HCT116 (cell line): ENCODE data around the gene DIP2A. TPM values are rescaled to one million over a fixed set of nuclear protein-coding genes. Genes with fewer than 3 reads are reported as not detected.

Experiments used
- ATAC-seq: fragments of 200-7000 bp; cut with Tn5 transposase; 2 replicates; pipeline ENCODE4 v1.9.1; 2020; ENCODE audit warnings: mild to moderate bottlenecking, moderate library complexity
- BruUV-seq: library from RNA; stranded (reverse); fragments of 400-500 nt; replicated peaks from 2 replicates; lab custom pipeline; 2021; lab: Mats Ljungman, UMichigan
- CTCF ChIA-PET: fragments of 300-600 bp; sonication (Branson Sonifier 250); formaldehyde crosslinking; loops from one replicate; lab custom pipeline; 2021; ENCODE audit warnings: antibody characterized with exemption; lab: Charles Lee
- POLR2A ChIA-PET: fragments of 300-600, 350-600 bp; sonication (Branson Sonifier 250); formaldehyde crosslinking; loops from one replicate; lab custom pipeline; 2021; ENCODE audit warnings: antibody characterized with exemption; lab: Charles Lee
- RAD21 ChIA-PET, 2 experiments: fragments of 300-600 bp; sonication (Branson Sonifier 250); formaldehyde crosslinking; loops; one replicate each; lab custom pipeline; 2023; ENCODE audit warnings: low total read pairs in 2 of 2; ENCODE audit not compliant: uncharacterized antibody in 2 of 2, unreplicated experiment in 2 of 2, low non-redundant PET in 1 of 2; lab: Charles Lee
- DNase-seq: peaks from one replicate; pipeline ENCODE4 v3.0.0-alpha.2; 2010; ENCODE audit warnings: low read depth, low spot score
- H2AFZ ChIP-seq: fragments of 200-600 bp; shearing (Covaris generic), sonication (generic); 2 replicates; pipeline ENCODE4 v1.6.1; 2017; ENCODE audit warnings: low read depth, mixed run types, mixed read lengths, antibody characterized with exemption, low read length; ENCODE audit not compliant: poor library complexity, severe bottlenecking
- H3K27ac ChIP-seq: 2 replicates; pipeline ENCODE4 v1.5.1; 2012; ENCODE audit warnings: low read depth, low read length
- H3K27me3 ChIP-seq: fragments of 200-600 bp; sonication (generic); 2 replicates; pipeline ENCODE4 v1.6.1; 2016; ENCODE audit warnings: mixed run types, low read length, mixed read lengths; ENCODE audit not compliant: insufficient read depth
- H3K36me3 ChIP-seq, 2 experiments: fragments of 200-500 bp in 1 of 2; fragments of 200-600 bp in 1 of 2; sonication (Bioruptor generic) in 1 of 2; sonication (generic) in 1 of 2; 2 replicates each; pipeline versions ENCODE4 v1.5.1 to v1.6.1; 2014 to 2016; ENCODE audit warnings: low read length in 2 of 2, inconsistent platforms in 1 of 2, mixed read lengths in 1 of 2, mixed run types in 1 of 2; ENCODE audit not compliant: insufficient read depth in 2 of 2, control insufficient read depth in 1 of 2
- H3K4me1 ChIP-seq, 2 experiments: fragments of 200-600 bp in 1 of 2; sonication (generic) in 1 of 2; 2 replicates each; pipeline versions ENCODE4 v1.5.1 to v1.6.1; 2012 to 2017; ENCODE audit warnings: low read length in 2 of 2, inconsistent platforms in 1 of 2, mild to moderate bottlenecking in 1 of 2, mixed read lengths in 1 of 2, mixed run types in 1 of 2, moderate library complexity in 1 of 2; ENCODE audit not compliant: insufficient read depth in 2 of 2, control insufficient read depth in 1 of 2
- H3K4me2 ChIP-seq: fragments of 200-600 bp; sonication (generic); 2 replicates; pipeline ENCODE4 v1.6.1; 2017; ENCODE audit warnings: mixed run types, low read length, mixed read lengths
- H3K4me3 ChIP-seq, 2 experiments: fragments of 200-600 bp in 1 of 2; sonication (generic) in 1 of 2; replicated peaks in 1 of 2; 2 replicates each; pipeline ENCODE4 v1.5.1; 2011 to 2016; ENCODE audit warnings: low read length in 2 of 2, control low read depth in 1 of 2, low read depth in 1 of 2, mild to moderate bottlenecking in 1 of 2, mixed read lengths in 1 of 2, mixed run types in 1 of 2
- H3K79me2 ChIP-seq: fragments of 200-600 bp; sonication (generic); 2 replicates; pipeline ENCODE4 v1.6.1; 2017; ENCODE audit warnings: mild to moderate bottlenecking, mixed run types, low read length, moderate library complexity, mixed read lengths; ENCODE audit not compliant: insufficient read depth
- H3K9ac ChIP-seq: fragments of 200-600 bp; sonication (generic); 2 replicates; pipeline ENCODE4 v1.6.1; 2016; ENCODE audit warnings: low read length, mixed read lengths
- H3K9me2 ChIP-seq: fragments of 200-600 bp; sonication (generic), shearing (Covaris generic); 2 replicates; pipeline ENCODE4 v1.6.1; 2017; ENCODE audit warnings: mixed run types, mild to moderate bottlenecking, moderate library complexity; ENCODE audit not compliant: insufficient read depth
- H3K9me3 ChIP-seq, 2 experiments: fragments of 200-500 bp in 1 of 2; fragments of 200-600 bp in 1 of 2; sonication (Bioruptor generic) in 1 of 2; sonication (generic) in 1 of 2; 2 replicates each; pipeline ENCODE4 v1.6.1; 2014 to 2017; ENCODE audit warnings: low read length in 2 of 2, mixed read lengths in 2 of 2, inconsistent platforms in 1 of 2, low read depth in 1 of 2, mild to moderate bottlenecking in 1 of 2, mixed run types in 1 of 2, moderate library complexity in 1 of 2; ENCODE audit not compliant: control insufficient read depth in 1 of 2, insufficient read depth in 1 of 2
- H4K20me1 ChIP-seq: fragments of 200-600 bp; sonication (generic), shearing (Covaris generic); 2 replicates; pipeline ENCODE4 v1.6.1; 2017; ENCODE audit warnings: mixed run types, mild to moderate bottlenecking, moderate library complexity; ENCODE audit not compliant: insufficient read depth
- CEBPB ChIP-seq: IDR thresholded peaks from 2 replicates; pipeline ENCODE4 v1.6.1; 2012; ENCODE audit warnings: low read depth
- ELF1 ChIP-seq: IDR thresholded peaks from 2 replicates; pipeline ENCODE4 v1.6.1; 2012; ENCODE audit warnings: low read depth, borderline replicate concordance
- EZH2 ChIP-seq: fragments of 200-600 bp; sonication (generic); IDR thresholded peaks from 2 replicates; pipeline ENCODE4 v1.6.1; 2017; ENCODE audit warnings: antibody characterized with exemption, mixed run types
- FOSL1 ChIP-seq: IDR thresholded peaks from 2 replicates; pipeline ENCODE4 v1.6.1; 2012; ENCODE audit warnings: low read depth
- JUND ChIP-seq: IDR thresholded peaks from 2 replicates; pipeline ENCODE4 v1.6.1; 2012
- POLR2AphosphoS5 ChIP-seq: IDR thresholded peaks from 2 replicates; pipeline ENCODE4 v1.6.1; 2011; ENCODE audit warnings: mild to moderate bottlenecking, low read depth, low read length, moderate library complexity
- SIN3A ChIP-seq: IDR thresholded peaks from 2 replicates; pipeline ENCODE4 v1.6.1; 2012; ENCODE audit warnings: low read depth
- SP1 ChIP-seq: IDR thresholded peaks from 2 replicates; pipeline ENCODE4 v1.6.1; 2012; ENCODE audit warnings: low read depth
- YY1 ChIP-seq: IDR thresholded peaks from 2 replicates; pipeline ENCODE4 v1.6.1; 2011; ENCODE audit warnings: low read length, low read depth, moderate library complexity, mild to moderate bottlenecking; ENCODE audit not compliant: insufficient replicate concordance; ENCODE audit errors: extremely low read depth
- ZFX ChIP-seq: fragments of 450-650 bp; IDR thresholded peaks from 2 replicates; pipeline ENCODE4 v1.6.1; 2017
- ZNF274 ChIP-seq: fragments of 200-500 bp; sonication (Bioruptor generic); IDR thresholded peaks from 2 replicates; pipeline ENCODE4 v1.6.1; 2014; ENCODE audit warnings: mild to moderate bottlenecking, low read depth, low read length, inconsistent platforms
- intact Hi-C: fragments of 100-400 bp; cut with micrococcal nuclease; formaldehyde crosslinking; loops from 2 replicates; pipeline ENCODE4 v1.10.0; 2022
- total RNA-seq: library from RNA; stranded (reverse); gene quantifications from one replicate; pipeline ENCODE4 v1.2.1, GENCODE V29; 2021; ENCODE audit not compliant: unreplicated experiment
- TF ChIP-seq, protein P1 (sequence below): IDR thresholded peaks from 2 replicates; pipeline ENCODE4 v1.6.1; 2012
- TF ChIP-seq, protein P2 (sequence below): IDR thresholded peaks from 2 replicates; pipeline ENCODE4 v1.6.1; 2012; ENCODE audit warnings: low read depth
- TF ChIP-seq, protein P3 (sequence below): IDR thresholded peaks from 2 replicates; pipeline ENCODE4 v1.6.1; 2011; ENCODE audit warnings: mild to moderate bottlenecking, low read length, moderate library complexity; ENCODE audit not compliant: insufficient replicate concordance; ENCODE audit errors: extremely low read depth
- TF ChIP-seq, protein P4 (sequence below), 3 experiments: fragments of 200-600 bp in 1 of 3; sonication (generic) in 1 of 3; IDR thresholded peaks in 2 of 3; conservative IDR thresholded peaks in 1 of 3; 2 replicates each; pipeline ENCODE4 v1.5.1; 2012 to 2017; ENCODE audit warnings: low read depth in 2 of 3, low read length in 2 of 3, antibody characterized with exemption in 1 of 3, borderline replicate concordance in 1 of 3, control low read depth in 1 of 3, mild to moderate bottlenecking in 1 of 3, mixed read lengths in 1 of 3, mixed run types in 1 of 3, moderate library complexity in 1 of 3; ENCODE audit not compliant: insufficient read depth in 1 of 3

DIP2A gene
- total RNA-seq, 1 experiment from 2014 or later = 39.9 TPM

DNA sequence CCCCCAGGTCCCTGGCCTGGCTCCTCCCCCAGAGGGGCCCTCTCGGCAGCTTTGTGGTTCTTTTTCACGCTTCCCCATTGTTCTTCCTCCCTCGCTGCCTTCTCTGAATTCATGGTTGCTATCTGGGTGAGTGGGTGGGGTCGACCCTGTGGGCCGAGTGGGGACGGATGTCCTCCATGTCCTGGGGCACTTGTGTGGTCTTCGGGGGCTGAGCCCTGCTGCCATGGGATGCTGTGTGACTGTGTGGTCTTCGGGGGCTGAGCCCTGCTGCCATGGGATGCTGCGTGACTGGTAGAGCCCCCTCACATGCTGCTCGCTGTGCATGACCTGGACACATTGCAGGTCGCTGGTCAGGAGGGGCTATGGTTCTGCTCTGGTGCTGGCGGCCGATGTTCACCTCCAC is 21.6 kb upstream of the DIP2A start:
- Histone ChIP-seq H3K27me3 (no peaks in the 10 kb centered on the region), H4K20me1 (no peaks in the 10 kb centered on the region), H3K9me3 (no peaks in the 10 kb centered on the region), H3K36me3 (peaks cover 19 to 32% of the 10 kb centered on the region in 2 experiments; a peak in 3 of 4 replicates), H3K4me2 (no peak overlapping the region), H2AFZ (no peak overlapping the region), H3K4me1 (no peaks in the 10 kb centered on the region), H3K27ac (no peak overlapping the region), H3K4me3 (no peak overlapping the region), H3K9ac (no peak overlapping the region), H3K9me2 (no peaks in the 10 kb centered on the region), H3K79me2 (no peaks in the 10 kb centered on the region)
- no peak for ATAC-seq
- intact Hi-C loops = no loop called here
- DNase-seq = no peak
- ChIA-PET CTCF (no interaction called here), RAD21 (no interaction called here), POLR2A (no interaction called here)
- TF ChIP-seq SP1 = no peak
- no peak for TF ChIP-seq JUND
- no peak for TF ChIP-seq EZH2
- TF ChIP-seq FOSL1 = no peak
- no peak for TF ChIP-seq ZNF274
- TF ChIP-seq, protein P1, sequence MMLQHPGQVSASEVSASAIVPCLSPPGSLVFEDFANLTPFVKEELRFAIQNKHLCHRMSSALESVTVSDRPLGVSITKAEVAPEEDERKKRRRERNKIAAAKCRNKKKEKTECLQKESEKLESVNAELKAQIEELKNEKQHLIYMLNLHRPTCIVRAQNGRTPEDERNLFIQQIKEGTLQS = no peak
- no peak for TF ChIP-seq ZFX
- TF ChIP-seq SIN3A = no peak
- TF ChIP-seq, protein P2, sequence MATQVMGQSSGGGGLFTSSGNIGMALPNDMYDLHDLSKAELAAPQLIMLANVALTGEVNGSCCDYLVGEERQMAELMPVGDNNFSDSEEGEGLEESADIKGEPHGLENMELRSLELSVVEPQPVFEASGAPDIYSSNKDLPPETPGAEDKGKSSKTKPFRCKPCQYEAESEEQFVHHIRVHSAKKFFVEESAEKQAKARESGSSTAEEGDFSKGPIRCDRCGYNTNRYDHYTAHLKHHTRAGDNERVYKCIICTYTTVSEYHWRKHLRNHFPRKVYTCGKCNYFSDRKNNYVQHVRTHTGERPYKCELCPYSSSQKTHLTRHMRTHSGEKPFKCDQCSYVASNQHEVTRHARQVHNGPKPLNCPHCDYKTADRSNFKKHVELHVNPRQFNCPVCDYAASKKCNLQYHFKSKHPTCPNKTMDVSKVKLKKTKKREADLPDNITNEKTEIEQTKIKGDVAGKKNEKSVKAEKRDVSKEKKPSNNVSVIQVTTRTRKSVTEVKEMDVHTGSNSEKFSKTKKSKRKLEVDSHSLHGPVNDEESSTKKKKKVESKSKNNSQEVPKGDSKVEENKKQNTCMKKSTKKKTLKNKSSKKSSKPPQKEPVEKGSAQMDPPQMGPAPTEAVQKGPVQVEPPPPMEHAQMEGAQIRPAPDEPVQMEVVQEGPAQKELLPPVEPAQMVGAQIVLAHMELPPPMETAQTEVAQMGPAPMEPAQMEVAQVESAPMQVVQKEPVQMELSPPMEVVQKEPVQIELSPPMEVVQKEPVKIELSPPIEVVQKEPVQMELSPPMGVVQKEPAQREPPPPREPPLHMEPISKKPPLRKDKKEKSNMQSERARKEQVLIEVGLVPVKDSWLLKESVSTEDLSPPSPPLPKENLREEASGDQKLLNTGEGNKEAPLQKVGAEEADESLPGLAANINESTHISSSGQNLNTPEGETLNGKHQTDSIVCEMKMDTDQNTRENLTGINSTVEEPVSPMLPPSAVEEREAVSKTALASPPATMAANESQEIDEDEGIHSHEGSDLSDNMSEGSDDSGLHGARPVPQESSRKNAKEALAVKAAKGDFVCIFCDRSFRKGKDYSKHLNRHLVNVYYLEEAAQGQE = no peak
- TF ChIP-seq, protein P3, sequence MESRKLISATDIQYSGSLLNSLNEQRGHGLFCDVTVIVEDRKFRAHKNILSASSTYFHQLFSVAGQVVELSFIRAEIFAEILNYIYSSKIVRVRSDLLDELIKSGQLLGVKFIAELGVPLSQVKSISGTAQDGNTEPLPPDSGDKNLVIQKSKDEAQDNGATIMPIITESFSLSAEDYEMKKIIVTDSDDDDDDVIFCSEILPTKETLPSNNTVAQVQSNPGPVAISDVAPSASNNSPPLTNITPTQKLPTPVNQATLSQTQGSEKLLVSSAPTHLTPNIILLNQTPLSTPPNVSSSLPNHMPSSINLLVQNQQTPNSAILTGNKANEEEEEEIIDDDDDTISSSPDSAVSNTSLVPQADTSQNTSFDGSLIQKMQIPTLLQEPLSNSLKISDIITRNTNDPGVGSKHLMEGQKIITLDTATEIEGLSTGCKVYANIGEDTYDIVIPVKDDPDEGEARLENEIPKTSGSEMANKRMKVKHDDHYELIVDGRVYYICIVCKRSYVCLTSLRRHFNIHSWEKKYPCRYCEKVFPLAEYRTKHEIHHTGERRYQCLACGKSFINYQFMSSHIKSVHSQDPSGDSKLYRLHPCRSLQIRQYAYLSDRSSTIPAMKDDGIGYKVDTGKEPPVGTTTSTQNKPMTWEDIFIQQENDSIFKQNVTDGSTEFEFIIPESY = no peak
- TF ChIP-seq YY1 = no peak
- TF ChIP-seq CEBPB = no peak
- TF ChIP-seq, protein P4, sequence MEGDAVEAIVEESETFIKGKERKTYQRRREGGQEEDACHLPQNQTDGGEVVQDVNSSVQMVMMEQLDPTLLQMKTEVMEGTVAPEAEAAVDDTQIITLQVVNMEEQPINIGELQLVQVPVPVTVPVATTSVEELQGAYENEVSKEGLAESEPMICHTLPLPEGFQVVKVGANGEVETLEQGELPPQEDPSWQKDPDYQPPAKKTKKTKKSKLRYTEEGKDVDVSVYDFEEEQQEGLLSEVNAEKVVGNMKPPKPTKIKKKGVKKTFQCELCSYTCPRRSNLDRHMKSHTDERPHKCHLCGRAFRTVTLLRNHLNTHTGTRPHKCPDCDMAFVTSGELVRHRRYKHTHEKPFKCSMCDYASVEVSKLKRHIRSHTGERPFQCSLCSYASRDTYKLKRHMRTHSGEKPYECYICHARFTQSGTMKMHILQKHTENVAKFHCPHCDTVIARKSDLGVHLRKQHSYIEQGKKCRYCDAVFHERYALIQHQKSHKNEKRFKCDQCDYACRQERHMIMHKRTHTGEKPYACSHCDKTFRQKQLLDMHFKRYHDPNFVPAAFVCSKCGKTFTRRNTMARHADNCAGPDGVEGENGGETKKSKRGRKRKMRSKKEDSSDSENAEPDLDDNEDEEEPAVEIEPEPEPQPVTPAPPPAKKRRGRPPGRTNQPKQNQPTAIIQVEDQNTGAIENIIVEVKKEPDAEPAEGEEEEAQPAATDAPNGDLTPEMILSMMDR (IDR thresholded peaks at IDR 0.05 in 2 of 3, conservative IDR thresholded peaks at IDR 0.05 in 1 of 3; ENCODE audit: borderline replicate concordance in 1 of 3, insufficient read depth in 1 of 3, low read depth in 2 of 3, low read length in 2 of 3) = no peak
- no peak for TF ChIP-seq ELF1
- no peak for TF ChIP-seq POLR2AphosphoS5
- no TSS peak for BruUV-seq
